SK-N-SH (cell line): ENCODE results near the gene ZNF445.

Experiments
- CTCF ChIP-seq: fragments of 200-600 bp; sonication (generic); IDR thresholded peaks from 2 replicates; pipeline ENCODE4 v1.6.1; 2017; ENCODE audit warnings: antibody characterized with exemption, mild to moderate bottlenecking, moderate library complexity
- EP300 ChIP-seq, 2 experiments: IDR thresholded peaks; 2 replicates each; pipeline versions ENCODE4 v1.4.0 to v1.6.1; 2012; ENCODE audit warnings: borderline replicate concordance in 1 of 2, low read depth in 1 of 2, low read length in 1 of 2
- EZH2phosphoT487 ChIP-seq: fragments of 200-600 bp; sonication (generic); IDR thresholded peaks from 2 replicates; pipeline ENCODE4 v1.6.1; 2017; ENCODE audit warnings: low read depth, mixed run types, mild to moderate bottlenecking, antibody characterized with exemption, moderate library complexity, borderline replicate concordance
- FOXJ3 ChIP-seq: sonication (generic); formaldehyde crosslinking; IDR thresholded peaks from 2 replicates; pipeline ENCODE4 v1.5.1; 2020; ENCODE audit warnings: mild to moderate bottlenecking, missing genetic modification reagents
- MAX ChIP-seq: IDR thresholded peaks from 2 replicates; pipeline ENCODE4 v1.4.0; 2012; ENCODE audit warnings: low read depth
- NFIC ChIP-seq: IDR thresholded peaks from 2 replicates; pipeline ENCODE4 v1.4.0; 2012; ENCODE audit warnings: borderline replicate concordance
- NRF1 ChIP-seq: IDR thresholded peaks from 2 replicates; pipeline ENCODE4 v1.6.1; 2012; ENCODE audit warnings: low read depth, mild to moderate bottlenecking, low read length
- REST ChIP-seq: IDR thresholded peaks from 2 replicates; pipeline ENCODE4 v1.6.1; 2012; ENCODE audit warnings: mild to moderate bottlenecking, low read depth, low read length, moderate library complexity
- RXRA ChIP-seq: IDR thresholded peaks from 2 replicates; pipeline ENCODE4 v1.4.0; 2012; ENCODE audit warnings: low read depth, mild to moderate bottlenecking, borderline replicate concordance
- SIN3A ChIP-seq: IDR thresholded peaks from 2 replicates; pipeline ENCODE4 v1.6.1; 2012; ENCODE audit warnings: low read depth, mild to moderate bottlenecking, low read length, moderate library complexity, borderline replicate concordance
- TAF1 ChIP-seq: IDR thresholded peaks from 2 replicates; pipeline ENCODE4 v1.6.1; 2012; ENCODE audit warnings: low read depth, mild to moderate bottlenecking, low read length, moderate library complexity, borderline replicate concordance
- TCF12 ChIP-seq: IDR thresholded peaks from 2 replicates; pipeline ENCODE4 v1.4.0; 2012
- TEAD4 ChIP-seq: IDR thresholded peaks from 2 replicates; pipeline ENCODE4 v1.4.0; 2012; ENCODE audit warnings: mild to moderate bottlenecking, borderline replicate concordance; ENCODE audit not compliant: insufficient read depth
- YY1 ChIP-seq: IDR thresholded peaks from 2 replicates; pipeline ENCODE4 v1.4.0; 2012; ENCODE audit warnings: low read depth, mild to moderate bottlenecking

GRCh38 chr3:44427683-44428082, 49.8 kb downstream of the ZNF445 start:
- no peak for TF ChIP-seq CTCF
- TF ChIP-seq NRF1 = no peak
- no peak for TF ChIP-seq RXRA
- TF ChIP-seq EP300 (IDR thresholded peaks at IDR 0.05; ENCODE audit: borderline replicate concordance in 1 of 2, low read depth in 1 of 2, low read length in 1 of 2) = no peak
- TF ChIP-seq MAX = no peak
- no peak for TF ChIP-seq TCF12
- TF ChIP-seq REST = no peak
- no peak for TF ChIP-seq TAF1
- no peak for TF ChIP-seq YY1
- no peak for TF ChIP-seq TEAD4
- TF ChIP-seq EZH2phosphoT487 = no peak
- no peak for TF ChIP-seq SIN3A
- TF ChIP-seq FOXJ3 (CRISPR knock-in tag) = no peak
- no peak for TF ChIP-seq NFIC
